ENCODE data around the gene LRRC9. TPM values are rescaled to one million over a fixed set of nuclear protein-coding genes. Genes with fewer than 3 reads are reported as not detected.
"Not testable (repeated sequence)": the region's sequence is repeated elsewhere in the genome, so short reads cannot be mapped to it uniquely, and the experiment has no call there.

Gene LRRC9
- polyA plus RNA-seq, 6 donors from 2014 or later = not detected

GRCh38 chr14:60021619-60022018, 101.7 kb downstream of the LRRC9 start:
- Mint-ChIP-seq H3K4me3 (no peak overlapping the region), H3K27me3 (peaks cover 7 to 16% (median 11%) of the 10 kb centered on the region in 3 donors), H3K9me3 (peaks cover 0 to 15% (median 6%) of the 10 kb centered on the region in 7 donors), H3K27ac (peak overlapping the region in 1 of 6 donors; percentile 68), H3K36me3 (peaks cover 0 to 4% of the 10 kb centered on the region in 2 donors), H3K4me1 (no peaks in the 10 kb centered on the region)
- ATAC-seq (ENCODE audit: low read depth in 2 of 2) = no peak
- DNase-seq = no peak

GRCh38 chr14:60025571-60025970, 105.6 kb downstream of the LRRC9 start:
- H3K4me1 Mint-ChIP-seq = no peaks in the 10 kb centered on the region
- H3K27ac Mint-ChIP-seq = no peak overlapping the region
- H3K27me3 Mint-ChIP-seq = peaks cover 7 to 18% (median 14%) of the 10 kb centered on the region in 3 donors
- DNase-seq (no peak), ATAC-seq (ENCODE audit: low read depth in 2 of 2) (no peak)
- H3K36me3 Mint-ChIP-seq = peaks cover 0 to 4% of the 10 kb centered on the region in 2 donors
- peaks cover 0 to 15% (median 6%) of the 10 kb centered on the region in 7 donors for H3K9me3 Mint-ChIP-seq
- H3K4me3 Mint-ChIP-seq = no peak overlapping the region

- DNase-seq (no peak), ATAC-seq (ENCODE audit: low read depth in 2 of 2) (no peak)
- Mint-ChIP-seq H3K9me3 (peaks cover 3 to 24% (median 7%) of the 10 kb centered on the region in 7 donors), H3K27ac (no peak overlapping the region), H3K4me3 (no peak overlapping the region), H3K27me3 (peaks cover 9 to 23% (median 11%) of the 10 kb centered on the region in 3 donors), H3K4me1 (no peaks in the 10 kb centered on the region), H3K36me3 (no peaks in the 10 kb centered on the region)
Measured at GRCh38 chr14:60035177-60035576, 115.2 kb downstream of the LRRC9 start.

GRCh38 chr14:60047976-60048375, 128.0 kb downstream of the LRRC9 start:
- Mint-ChIP-seq H3K9me3 (peaks cover 0 to 31% (median 17%) of the 10 kb centered on the region in 7 donors), H3K27me3 (peaks cover 6 to 65% (median 44%) of the 10 kb centered on the region in 3 donors), H3K4me1 (peaks cover 0 to 10% (median 6%) of the 10 kb centered on the region in 3 donors)
- not testable (repeated sequence) for DNase-seq; H3K4me3 Mint-ChIP-seq; H3K27ac Mint-ChIP-seq; H3K36me3 Mint-ChIP-seq; ATAC-seq (ENCODE audit: low read depth in 2 of 2)

GRCh38 chr14:60051721-60052221, 131.8 kb downstream of the LRRC9 start:
- Mint-ChIP-seq H3K4me1 (peaks cover 0 to 10% (median 6%) of the 10 kb centered on the region in 3 donors), H3K9me3 (peaks cover 0 to 1% (median 0%) of the 10 kb centered on the region in 7 donors), H3K27me3 (peaks cover 13 to 42% (median 25%) of the 10 kb centered on the region in 3 donors), H3K4me3 (no peak overlapping the region), H3K27ac (no peak overlapping the region), H3K36me3 (peaks cover 0 to 3% of the 10 kb centered on the region in 2 donors)
- ATAC-seq (ENCODE audit: low read depth in 2 of 2) (peak; percentile 38 to 48), DNase-seq (no peak)

- H3K36me3 Mint-ChIP-seq = peaks cover 0 to 3% of the 10 kb centered on the region in 2 donors
- H3K4me3 Mint-ChIP-seq = no peak overlapping the region
- H3K27ac Mint-ChIP-seq = no peak overlapping the region
- no peak for DNase-seq
- peaks cover 0 to 1% (median 0%) of the 10 kb centered on the region in 7 donors for H3K9me3 Mint-ChIP-seq
- ATAC-seq (ENCODE audit: low read depth in 2 of 2) = no peak
- H3K27me3 Mint-ChIP-seq = peaks cover 8 to 17% (median 15%) of the 10 kb centered on the region in 3 donors
- no peaks in the 10 kb centered on the region for H3K4me1 Mint-ChIP-seq
Measured at GRCh38 chr14:60058087-60058486, 138.1 kb downstream of the LRRC9 start.

- Mint-ChIP-seq H3K27ac (no peak overlapping the region), H3K27me3 (peaks cover 0 to 7% (median 4%) of the 10 kb centered on the region in 3 donors), H3K9me3 (no peaks in the 10 kb centered on the region), H3K36me3 (no peaks in the 10 kb centered on the region), H3K4me3 (no peak overlapping the region), H3K4me1 (no peaks in the 10 kb centered on the region)
- DNase-seq = no peak
- no peak for ATAC-seq (ENCODE audit: low read depth in 2 of 2)
Measured at GRCh38 chr14:60061371-60061770, 141.4 kb downstream of the LRRC9 start.

GRCh38 chr14:60064491-60065072, 144.6 kb downstream of the LRRC9 start:
- H3K9me3 Mint-ChIP-seq = no peaks in the 10 kb centered on the region
- H3K36me3 Mint-ChIP-seq = no peaks in the 10 kb centered on the region
- no peak overlapping the region for H3K27ac Mint-ChIP-seq

GRCh38 chr14:60067882-60068281, 147.9 kb downstream of the LRRC9 start:
- Mint-ChIP-seq H3K4me3 (no peak overlapping the region), H3K36me3 (no peaks in the 10 kb centered on the region), H3K27ac (no peak overlapping the region), H3K4me1 (no peaks in the 10 kb centered on the region), H3K27me3 (peaks cover 0 to under 1% (median 0%) of the 10 kb centered on the region in 3 donors), H3K9me3 (no peaks in the 10 kb centered on the region)
- DNase-seq (no peak), ATAC-seq (ENCODE audit: low read depth in 2 of 2) (no peak)

More at GRCh38 chr14:60064491-60065072, 144.6 kb downstream of the LRRC9 start:
- Mint-ChIP-seq H3K4me3 (no peak overlapping the region), H3K27me3 (peaks cover 0 to 7% (median 4%) of the 10 kb centered on the region in 3 donors), H3K4me1 (no peaks in the 10 kb centered on the region)
- peak; percentile 11 for DNase-seq
- peak; percentile 40 to 43 for ATAC-seq (ENCODE audit: low read depth in 2 of 2)

- Mint-ChIP-seq H3K4me1 (no peaks in the 10 kb centered on the region), H3K27ac (no peak overlapping the region), H3K27me3 (peaks cover 8 to 23% (median 19%) of the 10 kb centered on the region in 3 donors), H3K4me3 (no peak overlapping the region), H3K9me3 (peaks cover 0 to 32% (median 12%) of the 10 kb centered on the region in 7 donors), H3K36me3 (peaks cover 0 to 7% of the 10 kb centered on the region in 2 donors)
- ATAC-seq (ENCODE audit: low read depth in 2 of 2) = no peak
- DNase-seq = no peak
Measured at GRCh38 chr14:60079723-60080122, 159.8 kb downstream of the LRRC9 start.

GRCh38 chr14:60085085-60085484, 165.1 kb downstream of the LRRC9 start:
- Mint-ChIP-seq H3K27me3 (peaks cover 0 to 7% (median 3%) of the 10 kb centered on the region in 3 donors), H3K27ac (no peak overlapping the region), H3K4me3 (no peak overlapping the region), H3K36me3 (no peaks in the 10 kb centered on the region), H3K9me3 (no peaks in the 10 kb centered on the region), H3K4me1 (no peaks in the 10 kb centered on the region)
- ATAC-seq (ENCODE audit: low read depth in 2 of 2) (no peak), DNase-seq (no peak)

GRCh38 chr14:60085693-60086092, 165.7 kb downstream of the LRRC9 start:
- Mint-ChIP-seq H3K4me1 (peaks cover 0 to 3% (median 3%) of the 10 kb centered on the region in 3 donors), H3K36me3 (no peaks in the 10 kb centered on the region), H3K27me3 (peaks cover 0 to 7% (median 3%) of the 10 kb centered on the region in 3 donors), H3K4me3 (no peak overlapping the region), H3K9me3 (no peaks in the 10 kb centered on the region), H3K27ac (no peak overlapping the region)
- no peak for DNase-seq
- no peak for ATAC-seq (ENCODE audit: low read depth in 2 of 2)

- peaks cover 3 to 12% (median 6%) of the 10 kb centered on the region in 3 donors for H3K4me1 Mint-ChIP-seq
- no peaks in the 10 kb centered on the region for H3K9me3 Mint-ChIP-seq
- no peak overlapping the region for H3K27ac Mint-ChIP-seq
- DNase-seq (no peak), ATAC-seq (ENCODE audit: low read depth in 2 of 2) (no peak)
- peaks cover 0 to 7% (median 3%) of the 10 kb centered on the region in 3 donors for H3K27me3 Mint-ChIP-seq
- H3K4me3 Mint-ChIP-seq = no peak overlapping the region
- H3K36me3 Mint-ChIP-seq = no peaks in the 10 kb centered on the region
Measured at GRCh38 chr14:60087668-60088067, 167.7 kb downstream of the LRRC9 start.

GRCh38 chr14:60089221-60089620, 169.3 kb downstream of the LRRC9 start:
- no peak for DNase-seq
- Mint-ChIP-seq H3K27me3 (peaks cover 0 to 7% (median 3%) of the 10 kb centered on the region in 3 donors), H3K9me3 (no peaks in the 10 kb centered on the region), H3K27ac (no peak overlapping the region), H3K4me1 (peaks cover 19 to 28% (median 21%) of the 10 kb centered on the region in 3 donors), H3K36me3 (no peaks in the 10 kb centered on the region), H3K4me3 (no peak overlapping the region)
- no peak for ATAC-seq (ENCODE audit: low read depth in 2 of 2)
